HG02763 (cell line): ENCODE measurements around the gene SV2C.
"Not testable (repeated sequence)": the region's sequence is repeated elsewhere in the genome, so short reads cannot be mapped to it uniquely, and the experiment has no call there.

Experiments
- ATAC-seq: cut with Tn5 transposase; IDR thresholded peaks from one replicate; pipeline ENCODE4 v1.9.1; 2021; ENCODE audit warnings: mild to moderate bottlenecking, moderate library complexity; ENCODE audit not compliant: unreplicated experiment

The SV2C gene

DNA sequence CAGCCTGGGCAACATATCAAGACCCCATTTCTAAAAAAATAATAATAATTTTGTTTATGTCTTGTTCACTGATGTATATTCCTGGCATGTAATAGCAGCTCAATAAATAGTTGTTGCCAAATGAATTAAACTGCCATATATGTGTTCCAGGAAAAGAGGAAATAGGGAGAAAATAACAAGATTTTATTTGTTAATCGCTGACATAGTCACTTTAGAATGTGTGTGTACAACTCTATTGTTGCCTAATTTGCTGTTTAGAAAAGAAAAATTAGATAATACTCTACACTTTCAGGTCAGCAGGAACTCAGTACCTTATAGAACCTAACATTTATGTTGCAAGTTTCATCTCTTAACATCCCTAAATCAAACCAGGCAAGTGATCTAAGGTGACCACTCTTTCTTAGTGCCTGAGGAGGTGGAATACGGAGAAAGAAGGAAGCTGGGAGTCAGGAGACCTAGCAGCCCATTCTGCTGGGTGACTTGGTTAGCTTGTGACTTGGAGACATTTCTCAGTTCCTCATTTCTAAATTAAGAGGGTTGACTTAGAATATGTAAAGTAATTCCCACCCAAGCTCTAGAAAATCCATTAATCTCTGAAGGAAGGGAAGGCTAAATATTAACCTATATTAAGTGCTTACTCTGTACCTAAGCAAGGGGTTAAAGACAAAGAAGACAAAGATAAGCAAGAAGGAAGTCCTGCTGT is 209.6 kb downstream of the SV2C start:
- ATAC-seq: peak; percentile 75

DNA sequence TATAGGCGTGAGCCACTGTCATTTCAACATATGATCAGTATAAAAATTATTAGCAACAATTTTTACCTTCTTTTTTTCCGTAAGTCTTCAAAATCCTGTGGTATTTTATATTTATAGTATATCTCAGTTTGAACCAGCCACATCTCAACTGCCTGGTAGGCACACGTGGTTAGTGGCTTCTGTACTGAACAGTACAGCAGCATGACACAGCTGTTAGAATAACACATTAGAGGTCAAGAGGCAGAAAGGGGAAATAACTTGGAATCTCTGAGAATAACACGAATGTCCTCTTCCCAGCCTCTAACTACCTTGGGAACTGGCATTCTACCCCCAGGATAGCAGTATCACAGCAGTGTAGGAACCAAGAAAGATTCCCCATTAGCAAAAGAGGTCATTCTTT is 211.4 kb downstream of the SV2C start:
- no peak for ATAC-seq

DNA sequence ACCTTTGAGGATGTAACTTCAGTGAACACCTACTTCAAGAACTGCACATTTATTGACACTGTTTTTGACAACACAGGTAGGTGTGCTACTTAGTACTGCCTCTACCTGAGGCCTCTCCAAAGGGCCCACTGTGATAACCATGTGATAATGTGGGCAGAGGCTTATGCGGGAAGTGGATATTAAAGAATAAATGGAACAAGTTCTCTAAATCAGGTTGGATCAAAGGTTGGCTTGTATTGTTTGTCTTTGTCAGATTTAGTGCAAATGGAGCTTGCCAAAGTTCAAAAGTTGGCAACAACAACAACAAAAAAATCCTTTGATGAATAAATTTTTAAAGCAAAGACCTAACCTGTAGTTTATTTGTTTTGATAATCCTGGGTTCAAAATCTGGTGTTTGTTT is 215.7 kb downstream of the SV2C start:
- ATAC-seq: no peak

DNA sequence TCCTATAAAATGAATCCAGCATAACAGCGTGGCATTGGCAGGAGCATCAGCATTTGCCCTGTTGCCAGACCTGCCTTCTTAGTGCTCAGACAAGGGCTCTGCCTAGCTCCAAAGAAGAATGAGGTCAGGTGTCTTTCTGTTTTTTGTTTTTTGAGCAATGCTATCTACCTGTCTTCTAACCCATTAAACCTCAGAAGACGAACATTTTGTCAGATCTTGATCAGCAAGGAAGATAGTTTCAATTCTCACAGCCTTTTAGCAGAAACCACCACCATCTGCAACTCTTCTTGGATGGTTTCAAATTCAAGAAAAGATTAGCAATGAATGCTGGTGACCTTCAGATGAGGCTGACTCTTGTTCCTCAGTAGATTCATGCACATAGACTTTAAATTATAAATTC is 216.4 kb downstream of the SV2C start:
- no peak for ATAC-seq

DNA sequence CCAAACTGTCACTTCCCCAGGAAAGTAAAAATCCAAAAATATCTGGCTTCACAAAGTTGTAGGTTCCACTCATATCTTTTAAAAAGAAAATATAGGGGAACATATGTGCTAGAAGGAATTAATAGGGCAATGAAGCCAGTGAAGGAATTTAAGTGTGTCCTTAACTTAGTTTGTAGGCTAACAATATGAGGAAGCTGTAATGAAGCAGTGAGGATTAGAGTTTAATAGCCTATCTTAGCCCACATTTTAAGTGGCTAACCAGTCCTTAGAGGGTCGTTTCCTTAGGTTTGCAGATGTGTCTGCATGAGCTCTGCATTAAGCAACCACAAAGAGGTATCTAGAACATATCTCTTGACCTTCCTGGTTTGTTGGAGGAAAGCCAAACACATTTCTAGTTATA is 218.7 kb downstream of the SV2C start:
- not testable (repeated sequence) for ATAC-seq

DNA sequence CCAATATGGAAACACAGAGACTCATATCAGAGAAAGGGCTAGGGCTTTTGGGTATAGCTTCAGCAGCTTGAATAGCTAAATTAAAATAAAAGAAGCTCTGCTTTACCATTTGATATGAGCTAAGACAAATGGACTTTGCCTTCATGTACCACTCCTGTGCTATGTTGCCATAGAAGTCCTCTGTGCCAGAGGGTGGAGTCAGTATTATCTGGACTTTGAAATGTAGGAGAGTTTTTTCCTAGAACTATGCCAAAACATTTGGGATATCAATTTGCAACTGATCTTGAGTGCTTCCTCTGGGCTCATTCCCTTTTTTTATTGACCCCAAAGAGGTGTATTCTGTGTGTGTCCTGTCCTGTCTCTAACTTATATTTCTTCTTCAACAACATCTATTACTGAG is 219.5 kb downstream of the SV2C start:
- not testable (repeated sequence) for ATAC-seq

DNA sequence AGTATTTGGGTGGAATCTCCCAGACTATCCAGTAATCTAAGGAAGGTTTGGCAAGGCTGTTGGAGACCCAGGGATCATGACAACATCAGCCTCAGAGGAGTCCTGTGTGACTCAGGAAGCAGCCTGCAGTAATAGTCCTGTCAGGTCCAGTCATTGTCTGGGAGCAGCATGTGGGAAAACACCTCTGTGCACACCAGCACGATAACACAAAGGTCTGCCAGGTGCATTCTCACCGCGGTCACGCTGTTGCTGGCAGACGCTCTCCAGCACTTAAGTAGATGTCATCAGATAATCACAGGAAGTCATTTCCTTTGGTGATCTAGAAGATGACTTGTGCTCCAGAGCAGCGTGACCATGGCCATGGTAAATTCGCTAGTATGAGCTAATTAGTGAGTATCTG is 220.7 kb downstream of the SV2C start:
- ATAC-seq: peak; percentile 57

DNA sequence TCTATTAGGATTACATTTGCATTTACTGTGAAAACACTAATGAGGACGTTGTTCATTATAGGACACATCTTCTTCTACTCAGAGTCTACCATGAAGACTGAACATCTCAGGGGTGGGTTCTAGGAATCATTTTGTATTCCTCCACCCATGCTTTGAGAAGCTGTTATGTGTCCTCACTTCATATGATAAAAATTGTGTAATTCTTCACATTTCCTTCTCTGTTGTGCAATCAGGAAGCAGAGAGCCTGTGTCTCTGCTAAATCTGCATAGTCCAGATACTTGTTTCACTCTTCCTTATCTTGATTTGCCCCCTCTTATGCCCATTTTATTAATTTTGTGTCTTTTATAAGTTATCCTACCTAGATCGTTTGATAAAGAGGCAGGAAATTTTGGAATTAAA is 222.1 kb downstream of the SV2C start:
- no peak for ATAC-seq

DNA sequence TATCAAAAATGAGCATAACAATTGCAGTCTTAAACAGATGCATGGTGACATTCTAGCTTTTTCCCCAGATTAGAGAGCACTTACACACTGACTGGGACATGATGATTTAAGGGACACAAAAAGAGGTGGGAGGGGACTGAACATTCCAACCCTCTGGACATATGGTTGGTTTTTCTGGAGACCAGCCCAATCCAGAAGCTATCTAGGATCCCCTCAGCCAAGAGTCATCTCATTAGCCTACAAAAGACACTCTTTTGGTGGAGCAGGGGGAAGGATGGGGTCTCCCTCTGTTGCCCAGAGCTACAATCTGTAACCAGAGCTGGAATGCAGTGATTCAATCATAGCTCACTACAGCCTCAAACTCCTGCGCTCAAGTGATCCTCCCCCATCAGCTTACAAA is 222.6 kb downstream of the SV2C start:
- no peak for ATAC-seq

DNA sequence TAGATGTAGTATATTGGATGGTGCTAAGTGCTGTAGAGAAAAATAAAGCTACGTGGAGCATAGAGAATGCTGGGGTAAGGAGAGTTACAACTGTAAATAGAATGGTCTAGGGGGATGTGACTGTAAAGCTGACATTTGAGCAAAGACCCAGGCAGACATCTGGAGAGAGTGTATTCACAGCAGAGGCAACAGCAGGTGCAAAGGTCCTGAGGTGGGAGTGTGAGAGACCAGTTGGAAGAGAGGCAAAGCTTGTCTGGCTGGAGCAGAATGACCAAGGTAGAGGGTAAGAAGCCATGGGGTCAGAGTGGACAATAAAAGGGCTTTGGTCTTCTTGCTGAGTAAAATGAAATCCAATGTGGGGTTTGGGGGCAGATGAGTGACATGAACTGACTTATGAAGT is 227.0 kb downstream of the SV2C start:
- no peak for ATAC-seq

DNA sequence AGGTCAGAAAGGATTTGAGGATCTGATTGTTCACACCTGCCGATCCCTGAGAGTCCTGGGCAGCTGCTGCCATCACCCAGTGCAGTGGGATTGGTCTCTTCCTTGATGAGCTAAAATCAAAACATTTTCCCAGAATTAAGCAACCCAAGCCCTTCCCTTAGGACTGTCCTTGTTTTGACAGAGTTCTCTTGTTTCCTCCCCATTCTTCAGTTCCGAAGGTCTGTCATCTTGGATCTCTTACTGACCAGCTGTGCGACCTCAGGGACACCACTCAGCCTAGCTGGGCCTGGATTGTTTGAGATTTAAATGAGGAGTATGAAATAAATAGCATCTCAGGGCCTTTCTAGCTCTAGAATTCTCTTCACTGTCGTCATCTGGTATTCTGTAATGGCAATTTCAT is 229.6 kb downstream of the SV2C start:
- ATAC-seq: no peak

DNA sequence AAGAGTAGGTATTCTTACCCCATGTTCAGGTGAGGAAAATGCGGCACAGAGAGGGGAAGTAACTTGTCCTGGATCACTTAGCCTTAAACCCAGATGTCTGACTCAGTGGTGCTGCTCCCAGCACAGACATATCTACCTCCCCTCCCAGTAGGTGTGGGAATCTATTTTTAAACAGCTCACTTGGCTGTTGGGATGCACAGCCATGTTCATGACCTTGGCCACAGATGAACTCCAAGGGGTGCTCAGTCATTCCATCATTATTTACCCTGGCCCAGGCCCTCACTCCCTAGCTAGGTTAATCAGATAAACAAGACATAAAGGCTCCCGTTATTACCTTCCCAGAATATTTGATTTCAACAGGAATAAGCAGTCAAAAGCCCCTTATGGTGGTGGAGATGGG is 231.5 kb downstream of the SV2C start:
- ATAC-seq: no peak

DNA sequence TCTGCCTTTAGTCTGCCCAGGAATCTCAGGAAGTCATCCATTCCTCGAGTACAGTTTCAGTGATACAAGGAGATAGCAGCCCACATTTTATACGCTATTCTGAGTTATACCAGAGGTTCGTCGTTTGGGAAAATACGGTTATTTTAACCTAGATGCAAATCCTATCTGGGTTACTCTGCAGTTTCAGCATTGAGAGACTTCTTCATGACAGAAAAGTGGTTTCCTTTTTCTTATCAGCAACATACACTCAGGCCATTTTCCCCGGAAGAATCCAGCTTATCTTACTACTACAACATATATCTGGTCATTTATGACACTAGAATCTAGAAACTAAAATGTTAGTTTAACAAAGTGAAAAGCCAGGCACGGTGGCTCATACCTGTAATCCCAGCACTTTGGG is 236.5 kb downstream of the SV2C start:
- no peak for ATAC-seq

DNA sequence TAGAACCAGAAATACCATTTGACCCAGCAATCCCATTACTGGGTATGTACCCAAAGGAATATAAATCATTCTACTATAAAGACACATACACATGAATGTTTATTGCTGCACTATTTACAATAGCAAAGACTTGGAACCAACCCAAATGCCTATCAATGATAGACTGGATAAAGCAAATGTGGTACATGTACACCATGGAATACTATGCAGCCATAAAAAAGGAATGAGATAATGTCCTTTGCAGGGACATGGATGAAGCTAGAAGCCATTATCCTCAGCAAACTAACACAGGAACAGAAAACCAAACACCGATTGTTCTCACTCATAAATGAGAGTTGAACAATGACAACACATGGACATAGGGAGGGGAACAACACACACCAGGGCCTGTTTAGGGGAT is 240.3 kb downstream of the SV2C start:
- ATAC-seq: not testable (repeated sequence)

DNA sequence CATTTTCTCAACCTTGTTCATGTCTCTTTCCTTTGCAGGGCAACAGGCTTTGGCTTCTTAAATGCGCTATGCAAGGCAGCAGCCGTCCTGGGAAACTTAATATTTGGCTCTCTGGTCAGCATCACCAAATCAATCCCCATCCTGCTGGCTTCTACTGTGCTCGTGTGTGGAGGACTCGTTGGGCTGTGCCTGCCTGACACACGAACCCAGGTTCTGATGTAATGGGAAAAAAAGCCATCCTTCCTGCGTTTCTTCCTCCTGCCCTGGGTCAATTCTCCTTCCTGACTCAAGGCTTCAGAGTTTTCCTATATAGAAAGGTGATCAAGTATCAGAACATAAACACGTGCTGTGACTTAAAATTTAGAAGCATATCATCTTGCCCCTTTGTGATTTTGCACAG is 242.1 kb downstream of the SV2C start:
- ATAC-seq: no peak

DNA sequence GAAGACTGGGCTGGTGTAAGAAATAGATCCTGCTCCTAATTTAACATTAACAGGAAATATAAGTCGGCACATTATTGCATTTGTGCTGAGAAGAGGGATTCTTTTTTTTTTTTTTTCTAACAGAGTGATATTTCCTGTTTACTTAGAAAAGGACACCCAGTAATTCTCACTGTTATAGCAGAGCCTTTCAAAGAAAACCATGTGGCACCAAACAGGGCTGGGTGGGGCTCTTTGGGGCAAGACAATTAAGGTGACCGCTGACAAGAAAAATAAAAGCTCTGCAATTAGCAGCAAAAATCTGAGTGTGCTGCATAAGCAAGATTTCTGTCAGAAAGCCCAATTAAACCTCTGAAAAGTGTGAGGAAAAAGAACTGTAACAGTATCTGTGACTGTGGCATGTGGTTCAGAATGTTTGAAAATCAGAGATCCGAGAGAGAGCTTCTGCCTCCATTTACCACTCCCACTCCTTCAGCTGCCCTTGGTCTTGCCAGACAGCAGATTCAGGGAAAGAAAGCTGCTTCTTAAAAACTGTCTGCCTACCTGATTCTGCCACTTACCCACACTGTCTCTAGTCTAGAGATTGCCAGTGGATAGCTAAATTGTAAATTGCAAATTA is 242.8 kb downstream of the SV2C start:
- ATAC-seq: no peak

DNA sequence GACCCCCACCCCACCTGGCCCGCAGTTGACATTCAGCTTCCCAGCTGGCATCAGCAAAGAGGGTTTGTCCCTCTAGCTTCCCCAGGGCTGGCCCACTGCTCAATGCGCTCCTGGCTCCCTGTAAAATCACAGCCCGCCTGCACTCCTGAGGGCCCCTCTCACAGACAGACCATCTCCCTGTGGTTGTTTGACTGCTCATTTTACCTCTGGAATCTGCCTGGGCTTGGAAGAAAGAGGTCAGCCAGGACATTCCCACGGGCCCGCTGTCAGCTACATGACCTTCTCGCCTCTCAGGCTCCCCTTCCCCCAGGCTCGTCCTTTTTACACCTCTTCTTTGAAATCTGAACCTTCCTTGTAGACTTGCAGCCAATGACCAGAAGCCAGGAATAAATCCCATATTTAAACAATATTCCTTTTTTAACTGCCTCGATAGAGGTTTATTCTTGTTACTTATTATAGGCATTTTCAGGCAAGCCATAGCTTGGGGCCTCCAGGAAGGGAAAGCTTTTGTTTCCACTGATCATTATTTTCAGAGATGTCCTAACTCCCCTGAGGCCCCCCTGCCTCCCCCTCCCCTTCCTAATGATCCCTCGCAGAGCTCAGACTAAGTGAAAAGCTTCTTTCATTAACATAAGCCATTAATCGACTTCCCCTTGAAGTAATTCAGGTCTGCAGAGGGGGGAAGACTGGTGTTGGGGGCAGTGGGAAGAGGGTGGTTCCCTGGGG is 243.6 kb downstream of the SV2C start:
- ATAC-seq: no peak

DNA sequence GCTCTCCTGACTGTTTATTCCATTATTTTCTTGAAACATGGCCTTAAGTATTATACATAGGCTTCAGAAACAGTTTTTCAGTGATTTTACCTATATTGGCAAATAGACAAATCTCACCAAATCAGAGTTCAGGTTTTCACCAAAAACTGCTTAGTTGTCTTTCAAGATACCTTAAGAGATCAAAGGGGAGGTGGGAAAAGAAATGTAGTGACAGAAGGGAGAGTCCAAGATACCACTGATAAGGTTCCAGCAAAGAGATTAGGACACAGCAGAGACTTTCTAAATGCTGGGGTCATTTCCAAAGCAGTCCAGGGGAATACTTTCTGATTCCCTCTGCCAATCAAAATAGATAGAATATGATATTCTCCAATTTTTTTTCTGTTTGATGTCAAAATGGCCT is 246.2 kb downstream of the SV2C start:
- no peak for ATAC-seq

DNA sequence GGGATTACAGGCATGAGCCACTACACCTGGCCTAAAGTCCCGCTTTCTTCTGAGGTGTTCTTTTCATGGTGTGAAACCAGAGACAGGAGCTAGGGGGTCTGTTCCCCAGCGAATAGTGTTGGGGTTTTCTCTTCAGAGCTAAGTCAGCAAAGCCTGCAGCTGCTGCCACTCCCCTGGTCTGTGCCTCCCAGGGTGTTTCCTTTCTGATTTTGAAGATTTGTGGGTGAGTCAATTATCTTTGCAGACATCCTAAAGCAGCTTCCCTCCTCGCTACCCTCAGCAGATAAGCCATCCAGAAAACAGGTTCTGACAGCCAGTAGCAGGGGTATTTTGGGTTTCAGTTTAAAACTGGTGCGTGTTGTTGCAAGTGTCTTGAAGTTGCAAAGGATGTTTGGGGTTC is 247.9 kb downstream of the SV2C start:
- no peak for ATAC-seq

DNA sequence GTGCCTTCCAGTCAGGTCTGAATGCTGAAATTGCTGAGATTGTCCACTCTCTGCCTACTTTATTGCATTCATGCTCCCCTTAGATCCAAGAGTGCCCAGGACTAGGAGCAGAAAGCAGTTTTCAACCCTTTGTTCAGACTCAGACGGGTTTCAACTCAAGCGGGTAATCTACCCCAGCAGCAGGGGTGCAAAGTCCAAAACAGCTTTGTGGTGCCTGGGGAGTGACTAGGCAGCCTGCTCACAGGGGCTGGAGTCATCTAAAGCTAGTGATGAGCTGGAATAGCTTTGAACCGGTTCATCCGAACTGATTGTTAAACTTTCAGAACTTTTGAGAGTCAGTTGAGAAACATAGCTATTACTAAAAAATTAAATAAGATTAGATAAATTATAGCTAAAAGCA is 248.9 kb downstream of the SV2C start:
- ATAC-seq: no peak

DNA sequence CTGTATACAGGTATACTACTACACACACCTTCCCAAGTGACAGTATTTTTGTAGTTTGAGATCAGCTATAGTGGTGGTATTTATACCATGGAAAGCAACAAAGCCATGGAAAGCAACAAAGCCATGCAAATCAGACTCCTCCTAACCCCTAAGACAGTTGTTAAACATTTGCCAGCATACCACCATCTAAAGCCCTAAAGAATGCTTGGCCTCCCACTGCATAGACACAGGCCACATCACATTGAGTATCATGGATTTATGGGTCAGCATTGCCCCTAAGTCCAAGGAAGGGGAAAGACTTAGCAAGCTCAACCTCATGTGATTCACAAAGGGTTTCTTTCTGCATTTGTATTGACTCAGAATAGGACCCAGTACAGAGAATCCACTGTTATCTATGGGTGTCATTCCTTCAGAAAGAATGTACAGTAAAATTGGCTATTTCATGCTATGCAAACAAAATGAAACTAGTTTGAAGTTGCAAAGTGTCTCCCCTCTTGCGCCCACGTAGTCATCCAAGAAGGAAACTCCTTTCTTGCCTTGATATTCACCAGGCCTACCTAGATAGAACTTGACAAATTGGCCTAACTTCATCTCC is 249.5 kb downstream of the SV2C start:
- no peak for ATAC-seq

DNA sequence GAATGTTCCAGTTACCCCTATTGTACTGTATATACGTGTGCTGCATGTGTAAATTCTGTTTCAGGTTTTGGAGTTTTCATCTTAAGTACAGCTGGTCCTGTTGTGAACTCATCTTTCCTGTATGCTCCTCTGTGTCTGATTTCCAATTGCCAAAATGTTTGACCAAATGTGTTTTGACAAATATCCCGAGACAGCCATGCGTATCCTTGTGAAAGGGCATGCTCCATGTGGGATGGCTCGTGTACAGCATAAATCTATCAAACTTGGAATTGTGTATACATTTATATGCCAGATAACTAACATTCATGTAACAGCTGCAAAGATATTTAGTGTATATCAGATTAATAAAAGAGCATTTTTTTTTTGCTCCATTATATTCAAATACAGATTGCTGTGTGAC is 250.4 kb downstream of the SV2C start:
- ATAC-seq: no peak
